Astrocyte (in vitro differentiated cells and primary cell): ENCODE results near the gene FAM171A2. TPM values are rescaled to one million over a fixed set of nuclear protein-coding genes. Genes with fewer than 3 reads are reported as not detected.

Experiments used
- DNase-seq: peaks from one replicate; pipeline ENCODE4 v3.0.0-alpha.2; 2010; ENCODE audit warnings: low read depth
- FAIRE-seq: peaks from 2 replicates; lab custom pipeline; 2011; peaks lifted over from hg19 to GRCh38; lab: Jason Lieb, UNC
- H2AFZ ChIP-seq: 2 replicates; pipeline ENCODE4 v1.6.0; 2012; ENCODE audit warnings: low read depth, low read length, inconsistent platforms
- H3K27ac ChIP-seq: 2 replicates; pipeline ENCODE4 v1.5.1; 2011; ENCODE audit warnings: low read depth, low read length, inconsistent platforms
- H3K27me3 ChIP-seq: 2 replicates; pipeline ENCODE4 v1.6.0; 2011; ENCODE audit warnings: low read length, inconsistent platforms; ENCODE audit not compliant: insufficient read depth
- H3K36me3 ChIP-seq: 2 replicates; pipeline ENCODE4 v1.5.1; 2011; ENCODE audit warnings: low read length, inconsistent platforms; ENCODE audit not compliant: insufficient read depth
- H3K4me1 ChIP-seq: 2 replicates; pipeline ENCODE4 v1.5.1; 2011; ENCODE audit warnings: low read length, inconsistent platforms; ENCODE audit not compliant: insufficient read depth
- H3K4me2 ChIP-seq: 2 replicates; pipeline ENCODE4 v1.6.0; 2012; ENCODE audit warnings: low read length, inconsistent platforms
- H3K4me3 ChIP-seq: 2 replicates; pipeline ENCODE4 v1.5.1; 2011; ENCODE audit warnings: low read depth, mild to moderate bottlenecking, low read length, inconsistent platforms; ENCODE audit not compliant: insufficient read depth
- H3K79me2 ChIP-seq: 2 replicates; pipeline ENCODE4 v1.6.0; 2012; ENCODE audit warnings: mild to moderate bottlenecking, low read length, inconsistent platforms; ENCODE audit not compliant: insufficient read depth
- H3K9ac ChIP-seq: 2 replicates; pipeline ENCODE4 v1.6.0; 2012; ENCODE audit warnings: mild to moderate bottlenecking, low read length, inconsistent platforms
- H3K9me3 ChIP-seq: 2 replicates; pipeline ENCODE4 v1.5.1; 2012; ENCODE audit warnings: low read depth, mild to moderate bottlenecking, low read length, inconsistent platforms; ENCODE audit not compliant: insufficient read depth
- H4K20me1 ChIP-seq: 2 replicates; pipeline ENCODE4 v1.6.0; 2012; ENCODE audit warnings: low read length, inconsistent platforms; ENCODE audit not compliant: insufficient read depth
- H3K27ac Mint-ChIP-seq: one replicate; pipeline ENCODE4 v1.8.0; 2021; ENCODE audit warnings: mild to moderate bottlenecking, mixed read lengths; ENCODE audit not compliant: unreplicated experiment
- H3K27me3 Mint-ChIP-seq: one replicate; pipeline ENCODE4 v1.8.0; 2021; ENCODE audit warnings: low read depth, mixed read lengths; ENCODE audit not compliant: unreplicated experiment
- H3K36me3 Mint-ChIP-seq: one replicate; pipeline ENCODE4 v1.8.0; 2021; ENCODE audit warnings: low read depth, mixed read lengths; ENCODE audit not compliant: unreplicated experiment
- H3K4me1 Mint-ChIP-seq: one replicate; pipeline ENCODE4 v1.8.0; 2021; ENCODE audit warnings: low read depth, mixed read lengths; ENCODE audit not compliant: unreplicated experiment
- H3K4me3 Mint-ChIP-seq: one replicate; pipeline ENCODE4 v1.8.0; 2021; ENCODE audit warnings: mild to moderate bottlenecking, moderate library complexity, mixed read lengths; ENCODE audit not compliant: unreplicated experiment
- H3K9me3 Mint-ChIP-seq: one replicate; pipeline ENCODE4 v1.8.0; 2021; ENCODE audit warnings: mild to moderate bottlenecking, mixed read lengths; ENCODE audit not compliant: unreplicated experiment
- EZH2 ChIP-seq: IDR thresholded peaks from 2 replicates; pipeline ENCODE4 v1.6.1; 2012; ENCODE audit warnings: mild to moderate bottlenecking, low read length, inconsistent platforms; ENCODE audit not compliant: insufficient read depth
- total RNA-seq: library from RNA; stranded (reverse); gene quantifications from 2 replicates; pipeline ENCODE4 v1.2.1, GENCODE V29; 2021
- TF ChIP-seq, protein P1 (sequence below): IDR thresholded peaks from 2 replicates; pipeline ENCODE4 v1.5.1; 2011; ENCODE audit warnings: low read depth, mild to moderate bottlenecking, inconsistent platforms, low read length, moderate library complexity; ENCODE audit not compliant: insufficient read depth

Gene FAM171A2
- total RNA-seq, 1 donor from 2014 or later: 18.2 TPM

DNA sequence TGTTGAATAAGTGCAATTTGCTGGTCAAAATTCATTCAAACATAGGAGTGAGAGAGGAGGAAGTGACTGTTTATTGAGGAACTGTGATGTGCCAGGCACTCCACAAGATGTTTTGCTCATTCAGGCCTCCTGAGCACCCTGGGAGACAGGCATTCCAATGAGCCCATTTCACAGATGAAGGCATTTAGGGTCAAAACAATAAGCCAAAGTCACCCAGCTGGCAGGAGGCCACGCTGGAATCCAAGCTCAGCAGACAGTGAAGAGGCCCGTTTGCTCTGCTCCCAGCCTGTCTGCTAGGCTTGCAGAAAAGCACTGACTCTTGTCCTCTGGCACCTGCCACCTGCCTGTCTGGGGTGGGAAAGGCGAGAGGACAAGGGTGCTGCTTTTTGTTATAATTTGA, 28.9 kb downstream of the FAM171A2 start:
- Histone ChIP-seq H3K79me2 (no peaks in the 10 kb centered on the region), H2AFZ (no peak overlapping the region), H3K4me3 (no peak overlapping the region), H3K36me3 (no peaks in the 10 kb centered on the region), H3K4me2 (no peak overlapping the region), H3K9ac (no peak overlapping the region), H3K4me1 (no peaks in the 10 kb centered on the region), H3K27ac (no peak overlapping the region), H3K27me3 (peaks cover 3% of the 10 kb centered on the region), H4K20me1 (no peaks in the 10 kb centered on the region), H3K9me3 (no peaks in the 10 kb centered on the region)
- H3K9me3 Mint-ChIP-seq: no peaks in the 10 kb centered on the region
- H3K27me3 Mint-ChIP-seq: peaks cover 15% of the 10 kb centered on the region
- H3K36me3 Mint-ChIP-seq: no peaks in the 10 kb centered on the region
- no peak overlapping the region for H3K4me3 Mint-ChIP-seq
- H3K27ac Mint-ChIP-seq: no peak overlapping the region
- no peak for DNase-seq
- TF ChIP-seq EZH2: no peak
- TF ChIP-seq, protein P1, sequence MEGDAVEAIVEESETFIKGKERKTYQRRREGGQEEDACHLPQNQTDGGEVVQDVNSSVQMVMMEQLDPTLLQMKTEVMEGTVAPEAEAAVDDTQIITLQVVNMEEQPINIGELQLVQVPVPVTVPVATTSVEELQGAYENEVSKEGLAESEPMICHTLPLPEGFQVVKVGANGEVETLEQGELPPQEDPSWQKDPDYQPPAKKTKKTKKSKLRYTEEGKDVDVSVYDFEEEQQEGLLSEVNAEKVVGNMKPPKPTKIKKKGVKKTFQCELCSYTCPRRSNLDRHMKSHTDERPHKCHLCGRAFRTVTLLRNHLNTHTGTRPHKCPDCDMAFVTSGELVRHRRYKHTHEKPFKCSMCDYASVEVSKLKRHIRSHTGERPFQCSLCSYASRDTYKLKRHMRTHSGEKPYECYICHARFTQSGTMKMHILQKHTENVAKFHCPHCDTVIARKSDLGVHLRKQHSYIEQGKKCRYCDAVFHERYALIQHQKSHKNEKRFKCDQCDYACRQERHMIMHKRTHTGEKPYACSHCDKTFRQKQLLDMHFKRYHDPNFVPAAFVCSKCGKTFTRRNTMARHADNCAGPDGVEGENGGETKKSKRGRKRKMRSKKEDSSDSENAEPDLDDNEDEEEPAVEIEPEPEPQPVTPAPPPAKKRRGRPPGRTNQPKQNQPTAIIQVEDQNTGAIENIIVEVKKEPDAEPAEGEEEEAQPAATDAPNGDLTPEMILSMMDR: no peak
- H3K4me1 Mint-ChIP-seq: no peaks in the 10 kb centered on the region
- no peak for FAIRE-seq

DNA sequence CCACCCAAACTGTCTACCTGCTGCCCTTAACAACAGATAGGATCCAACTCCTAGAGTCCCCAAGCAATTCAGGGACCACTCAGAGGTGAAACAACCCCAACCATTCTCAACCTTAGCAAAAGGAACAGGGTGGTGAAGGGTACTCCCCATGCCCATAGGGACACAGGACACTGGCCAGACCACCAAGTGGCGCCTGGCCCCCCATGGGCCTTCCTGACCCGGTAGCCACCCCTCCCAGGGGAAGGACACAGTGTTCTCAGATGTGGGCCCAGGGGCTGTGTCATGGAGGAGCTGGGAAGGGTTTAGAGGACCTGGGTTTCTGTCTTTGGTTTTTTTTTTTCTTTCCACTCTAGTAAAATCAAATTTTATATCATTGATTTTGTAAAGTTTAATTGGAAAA, 29.3 kb downstream of the FAM171A2 start:
- H3K27me3 ChIP-seq: peaks cover 3% of the 10 kb centered on the region
- no peak overlapping the region for H3K27ac Mint-ChIP-seq
- H3K36me3 ChIP-seq: no peaks in the 10 kb centered on the region
- no peaks in the 10 kb centered on the region for H3K9me3 ChIP-seq
- H4K20me1 ChIP-seq: no peaks in the 10 kb centered on the region
- H3K4me1 Mint-ChIP-seq: no peaks in the 10 kb centered on the region
- FAIRE-seq: no peak
- H3K4me1 ChIP-seq: no peaks in the 10 kb centered on the region
- H3K9me3 Mint-ChIP-seq: no peaks in the 10 kb centered on the region
- H3K27me3 Mint-ChIP-seq: peaks cover 15% of the 10 kb centered on the region
- DNase-seq: no peak
- no peaks in the 10 kb centered on the region for H3K79me2 ChIP-seq
- no peak overlapping the region for H3K4me3 Mint-ChIP-seq
- H2AFZ ChIP-seq: no peak overlapping the region
- no peaks in the 10 kb centered on the region for H3K36me3 Mint-ChIP-seq
- no peak overlapping the region for H3K9ac ChIP-seq
- H3K27ac ChIP-seq: no peak overlapping the region
- TF ChIP-seq EZH2: no peak
- TF ChIP-seq, protein P1: no peak
- H3K4me2 ChIP-seq: no peak overlapping the region
- no peak overlapping the region for H3K4me3 ChIP-seq

DNA sequence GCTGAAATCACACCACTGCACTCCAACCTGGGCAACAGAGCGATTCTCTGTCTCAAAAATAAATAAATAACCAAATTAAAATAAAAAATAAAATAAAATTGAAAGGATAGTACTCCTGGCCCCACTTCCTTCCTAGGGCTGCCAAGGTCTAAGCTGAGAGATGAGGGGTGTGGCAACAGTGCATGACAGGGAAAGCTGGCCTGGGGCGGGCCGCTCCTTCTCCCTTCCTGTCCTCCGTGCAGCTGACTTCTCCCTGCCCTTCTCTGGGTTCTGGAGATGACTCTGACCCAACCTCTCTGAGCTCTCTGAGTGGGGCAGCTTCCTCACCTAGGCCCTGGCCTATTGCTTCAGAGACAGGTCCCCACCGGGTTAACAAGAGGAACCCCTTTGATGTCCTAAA, 30.3 kb downstream of the FAM171A2 start:
- Mint-ChIP-seq H3K4me3 (no peak overlapping the region), H3K36me3 (no peaks in the 10 kb centered on the region), H3K4me1 (no peaks in the 10 kb centered on the region), H3K9me3 (no peaks in the 10 kb centered on the region), H3K27me3 (peaks cover 15% of the 10 kb centered on the region), H3K27ac (no peak overlapping the region)
- no peak overlapping the region for H3K4me3 ChIP-seq
- TF ChIP-seq, protein P1: no peak
- no peak for TF ChIP-seq EZH2
- FAIRE-seq (no peak), DNase-seq (no peak)
- H3K4me1 ChIP-seq: no peaks in the 10 kb centered on the region
- H4K20me1 ChIP-seq: no peaks in the 10 kb centered on the region
- H3K9ac ChIP-seq: no peak overlapping the region
- no peak overlapping the region for H3K4me2 ChIP-seq
- no peaks in the 10 kb centered on the region for H3K9me3 ChIP-seq
- H3K79me2 ChIP-seq: no peaks in the 10 kb centered on the region
- H3K27me3 ChIP-seq: peaks cover 3% of the 10 kb centered on the region
- no peak overlapping the region for H2AFZ ChIP-seq
- no peak overlapping the region for H3K27ac ChIP-seq
- H3K36me3 ChIP-seq: no peaks in the 10 kb centered on the region
